SHP77 (cell line): ENCODE data around the gene MRPL4.
"Not testable (repeated sequence)": the region's sequence is repeated elsewhere in the genome, so short reads cannot be mapped to it uniquely, and the experiment has no call there.

Experiments
- DNase-seq, 2 experiments: peaks; one replicate each; lab custom pipeline; 2025; lab: John Stamatoyannopoulos, UW

MRPL4 gene

DNA sequence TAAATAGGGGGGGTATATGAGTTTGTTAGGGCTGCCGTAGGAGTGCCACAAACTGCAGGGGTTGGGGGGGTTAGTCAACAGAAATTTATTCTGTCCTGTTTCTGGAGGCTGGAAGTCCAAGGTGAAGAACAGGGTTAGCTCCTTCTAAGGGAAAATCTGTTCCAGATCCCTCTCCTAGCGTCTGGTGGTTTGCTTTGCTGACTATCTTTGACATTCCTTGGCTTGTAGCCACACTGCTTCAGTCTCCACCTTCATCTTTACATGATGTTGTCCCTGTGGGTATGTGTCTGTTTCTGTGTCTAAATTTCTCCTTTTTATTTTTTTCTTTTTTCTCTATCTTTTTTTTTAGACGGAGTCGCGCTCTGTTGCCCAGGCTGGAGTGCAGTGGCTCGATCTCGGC is 10.8 kb downstream of the MRPL4 start:
- DNase-seq = no peak

GRCh38 chr19:10266706-10267105 is 14.7 kb downstream of the MRPL4 start:
- no peak for DNase-seq

GRCh38 chr19:10268071-10268470 is 16.1 kb downstream of the MRPL4 start:
- DNase-seq = no peak

GRCh38 chr19:10269333-10270179 is 17.5 kb downstream of the MRPL4 start:
- DNase-seq = peak; percentile 52 to 66

DNA sequence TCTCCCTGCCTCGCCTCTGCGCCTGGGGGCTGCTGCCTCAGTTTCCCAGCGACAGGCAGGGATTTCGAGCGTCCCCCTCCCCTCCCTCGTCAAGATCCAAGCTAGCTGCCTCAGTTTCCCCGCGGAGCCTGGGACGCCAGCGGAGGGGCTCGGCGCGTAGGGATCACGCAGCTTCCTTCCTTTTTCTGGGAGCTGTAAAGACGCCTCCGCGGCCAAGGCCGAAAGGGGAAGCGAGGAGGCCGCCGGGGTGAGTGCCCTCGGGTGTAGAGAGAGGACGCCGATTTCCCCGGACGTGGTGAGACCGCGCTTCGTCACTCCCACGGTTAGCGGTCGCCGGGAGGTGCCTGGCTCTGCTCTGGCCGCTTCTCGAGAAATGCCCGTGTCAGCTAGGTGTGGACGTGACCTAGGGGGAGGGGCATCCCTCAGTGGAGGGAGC is 18.2 kb downstream of the MRPL4 start:
- peak in 1 of 2 experiments; percentile 9 for DNase-seq

DNA sequence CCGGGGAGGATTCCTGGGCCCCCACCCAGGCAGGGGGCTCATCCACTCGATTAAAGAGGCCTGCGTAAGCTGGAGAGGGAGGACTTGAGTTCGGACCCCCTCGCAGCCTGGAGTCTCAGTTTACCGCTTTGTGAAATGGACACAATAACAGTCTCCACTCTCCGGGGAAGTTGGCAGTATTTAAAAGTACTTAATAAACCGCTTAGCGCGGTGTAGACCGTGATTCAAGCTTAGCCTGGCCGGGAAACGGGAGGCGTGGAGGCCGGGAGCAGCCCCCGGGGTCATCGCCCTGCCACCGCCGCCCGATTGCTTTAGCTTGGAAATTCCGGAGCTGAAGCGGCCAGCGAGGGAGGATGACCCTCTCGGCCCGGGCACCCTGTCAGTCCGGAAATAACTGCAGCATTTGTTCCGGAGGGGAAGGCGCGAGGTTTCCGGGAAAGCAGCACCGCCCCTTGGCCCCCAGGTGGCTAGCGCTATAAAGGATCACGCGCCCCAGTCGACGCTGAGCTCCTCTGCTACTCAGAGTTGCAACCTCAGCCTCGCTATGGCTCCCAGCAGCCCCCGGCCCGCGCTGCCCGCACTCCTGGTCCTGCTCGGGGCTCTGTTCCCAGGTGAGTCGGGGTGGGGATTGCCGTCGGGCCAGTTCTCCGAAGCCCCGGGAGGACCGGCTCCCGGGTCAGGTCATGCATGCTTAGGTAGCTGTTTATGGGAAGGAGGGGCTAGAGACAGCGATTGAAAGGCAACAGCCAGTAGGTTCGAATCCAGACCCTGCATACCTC is 18.8 kb downstream of the MRPL4 start, which contains the start of gene ICAM1:
Gene ICAM1 (plus strand): TSS at position 505 of the 779 bp plus-strand sequence. CDS start 40 bp downstream, at position 545.
- peak; percentile 60 to 61 for DNase-seq

DNA sequence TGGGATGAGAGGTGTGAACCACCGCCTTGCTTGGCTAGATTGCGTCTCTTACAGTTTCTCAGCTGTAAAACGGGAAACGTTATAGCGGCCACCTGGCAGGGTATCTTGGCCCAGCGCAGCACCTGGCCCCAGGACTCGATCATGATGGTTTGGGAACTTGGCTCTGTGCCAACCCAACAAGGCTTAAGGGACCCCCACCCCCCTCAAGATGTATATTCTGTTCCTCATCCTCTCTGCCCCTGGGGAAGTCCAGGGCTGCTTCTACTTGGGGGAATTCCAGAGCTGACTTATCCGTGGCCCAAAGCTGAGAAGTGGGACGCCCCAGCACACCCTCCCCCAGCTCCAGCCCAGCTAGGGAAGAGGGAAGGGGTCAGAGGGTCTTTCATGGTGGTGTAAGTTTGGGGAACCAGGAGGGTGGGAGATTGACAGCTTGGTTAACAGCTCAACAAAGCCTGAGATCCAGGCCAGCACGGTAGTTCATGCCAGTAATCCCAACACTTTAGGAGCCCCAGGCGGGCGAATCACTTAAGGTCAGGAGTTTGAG is 19.6 kb downstream of the MRPL4 start:
- no peak for DNase-seq

DNA sequence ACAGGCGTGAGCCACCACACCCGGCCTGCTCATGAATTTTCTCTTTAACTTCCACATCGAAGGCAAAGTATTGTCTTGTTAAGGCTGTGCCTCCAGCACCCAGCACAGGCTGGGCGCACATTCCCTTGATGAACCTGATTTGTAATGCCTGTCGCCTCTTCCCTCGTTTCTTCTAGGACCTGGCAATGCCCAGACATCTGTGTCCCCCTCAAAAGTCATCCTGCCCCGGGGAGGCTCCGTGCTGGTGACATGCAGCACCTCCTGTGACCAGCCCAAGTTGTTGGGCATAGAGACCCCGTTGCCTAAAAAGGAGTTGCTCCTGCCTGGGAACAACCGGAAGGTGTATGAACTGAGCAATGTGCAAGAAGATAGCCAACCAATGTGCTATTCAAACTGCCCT is 22.6 kb downstream of the MRPL4 start:
- DNase-seq = no peak

GRCh38 chr19:10277795-10278589 is 26.0 kb downstream of the MRPL4 start:
- DNase-seq = no peak

DNA sequence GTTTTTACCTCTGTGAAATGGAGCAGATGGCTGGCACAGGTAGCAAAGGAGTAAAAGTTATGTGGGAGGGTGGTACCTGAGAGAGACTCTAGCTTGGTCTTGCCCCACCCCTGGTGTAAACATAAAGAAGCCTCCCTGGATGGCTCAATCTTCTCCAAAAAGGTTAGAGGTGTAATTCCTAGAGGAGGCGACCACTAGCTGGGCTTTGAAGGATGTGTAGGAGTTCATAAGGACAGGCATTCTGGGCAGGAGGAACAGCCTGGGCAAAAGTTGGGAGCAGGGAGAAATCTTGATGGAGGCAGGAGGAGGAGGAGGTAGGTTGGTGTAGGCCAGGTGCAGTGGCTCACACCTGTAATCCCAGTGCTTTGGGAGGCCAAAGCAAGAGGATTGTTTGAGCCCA is 26.9 kb downstream of the MRPL4 start:
- DNase-seq = no peak

DNA sequence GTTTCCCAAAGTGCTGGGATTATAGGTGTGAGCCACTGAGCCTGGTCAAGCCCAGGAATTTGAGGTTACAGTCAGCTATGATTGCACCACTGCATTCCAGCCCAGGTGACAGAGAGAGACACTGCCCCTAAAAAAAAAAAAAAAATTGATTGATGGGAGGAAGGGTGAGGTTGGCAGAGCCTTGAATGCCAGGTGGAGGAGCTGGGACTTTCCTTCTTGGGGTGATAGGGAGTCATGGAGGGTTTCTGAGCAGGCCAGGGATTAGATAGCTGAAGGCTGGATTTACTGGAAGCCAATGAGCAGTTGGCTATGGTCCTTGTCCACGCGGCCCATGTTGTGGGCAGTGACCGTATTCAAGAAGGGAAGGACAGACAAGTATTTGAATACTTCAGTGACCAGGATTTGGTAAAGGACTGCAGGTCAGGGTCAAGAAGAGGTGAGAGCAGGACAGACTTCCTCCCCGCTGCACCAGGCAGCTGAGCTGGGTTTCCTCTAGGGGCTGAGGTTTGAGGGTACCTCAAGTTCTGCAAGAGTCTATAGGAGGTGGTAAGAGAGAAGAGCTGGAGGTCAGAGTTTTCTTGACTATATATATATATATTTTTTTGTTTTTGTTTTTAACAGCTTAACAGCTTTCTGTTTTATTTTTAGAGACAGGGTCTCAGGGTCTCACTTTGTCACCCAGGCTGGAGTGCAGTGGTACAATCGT is 27.9 kb downstream of the MRPL4 start:
- no peak for DNase-seq

DNA sequence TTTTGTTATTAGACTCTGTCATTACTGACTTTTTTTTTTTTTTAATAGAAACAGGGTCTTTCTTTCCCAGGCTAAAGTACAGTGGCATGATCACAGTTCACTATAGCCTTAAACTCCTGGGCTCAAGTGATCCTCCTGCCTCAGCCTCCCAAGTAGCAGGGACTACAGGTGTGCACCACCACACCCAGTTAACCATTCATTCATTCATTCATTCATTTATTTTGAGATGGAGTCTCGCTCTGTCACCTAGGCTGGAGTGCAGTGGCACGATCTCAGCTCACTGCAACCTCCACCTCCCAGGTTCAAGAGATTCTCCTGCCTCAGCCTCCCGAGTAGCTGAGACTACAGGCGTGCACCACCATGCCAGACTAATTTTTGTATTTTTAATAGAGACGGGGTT is 30.0 kb downstream of the MRPL4 start:
- not testable (repeated sequence) for DNase-seq

GRCh38 chr19:10283301-10284064 is 31.5 kb downstream of the MRPL4 start:
- DNase-seq = no peak

- DNase-seq = no peak
Measured at GRCh38 chr19:10284065-10284959, 32.3 kb downstream of the MRPL4 start.

GRCh38 chr19:10284960-10285278 is 32.9 kb downstream of the MRPL4 start:
- DNase-seq = no peak

DNA sequence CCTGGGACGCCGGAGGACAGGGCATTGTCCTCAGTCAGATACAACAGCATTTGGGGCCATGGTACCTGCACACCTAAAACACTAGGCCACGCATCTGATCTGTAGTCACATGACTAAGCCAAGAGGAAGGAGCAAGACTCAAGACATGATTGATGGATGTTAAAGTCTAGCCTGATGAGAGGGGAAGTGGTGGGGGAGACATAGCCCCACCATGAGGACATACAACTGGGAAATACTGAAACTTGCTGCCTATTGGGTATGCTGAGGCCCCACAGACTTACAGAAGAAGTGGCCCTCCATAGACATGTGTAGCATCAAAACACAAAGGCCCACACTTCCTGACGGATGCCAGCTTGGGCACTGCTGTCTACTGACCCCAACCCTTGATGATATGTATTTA is 33.4 kb downstream of the MRPL4 start:
- no peak for DNase-seq

- no peak for DNase-seq
Measured at GRCh38 chr19:10286803-10287737, 35.1 kb downstream of the MRPL4 start, which contains the start of gene ICAM4. TSS of gene ICAM4 (plus strand) at chr19:10286955. CDS start at chr19:10287013, 58 bp downstream.

GRCh38 chr19:10288662-10289166 is 36.7 kb downstream of the MRPL4 start:
- peak; percentile 75 to 85 for DNase-seq
